SK-N-SH (cell line): ENCODE results near the gene CARMIL3. TPM values are rescaled to one million over a fixed set of nuclear protein-coding genes. Genes with fewer than 3 reads are reported as not detected.

ENCODE experiments used
- CTCF ChIA-PET: fragments of 300-600, 350-600 bp; formaldehyde crosslinking; extraction: SDS; loops from one replicate; lab custom pipeline; 2021; lab: Yijun Ruan, JAX
- POLR2A ChIA-PET: fragments of 350-600 bp; sonication (Branson Sonifier 250); formaldehyde crosslinking; extraction: SDS; loops from one replicate; lab custom pipeline; 2020; ENCODE audit warnings: antibody characterized with exemption, inconsistent platforms; lab: Yijun Ruan, JAX
- DNase-seq: peaks from one replicate; pipeline ENCODE4 v3.0.0; 2012
- H2AFZ ChIP-seq: fragments of 200-600 bp; sonication (generic); 2 replicates; pipeline ENCODE4 v1.8.1; 2016; ENCODE audit warnings: antibody characterized with exemption, mild to moderate bottlenecking, low read depth
- H3F3A ChIP-seq: fragments of 200-600 bp; sonication (generic); replicated peaks from 2 replicates; pipeline ENCODE3; 2016; ENCODE audit warnings: antibody characterized with exemption, mild to moderate bottlenecking; ENCODE audit not compliant: insufficient read depth
- H3K27ac ChIP-seq, 2 experiments: fragments of 200-500 bp in 1 of 2; fragments of 200-600 bp in 1 of 2; sonication (Bioruptor generic) in 1 of 2; sonication (generic), shearing (Covaris generic) in 1 of 2; 2 replicates each; pipeline versions ENCODE4 v1.5.1 to v1.6.1; 2014 to 2016; ENCODE audit warnings: low read depth in 2 of 2, inconsistent platforms in 1 of 2, low read length in 1 of 2, mild to moderate bottlenecking in 1 of 2, mixed read lengths in 1 of 2
- H3K27me3 ChIP-seq: fragments of 200-600 bp; sonication (generic), shearing (Covaris generic); 2 replicates; pipeline ENCODE4 v1.6.1; 2016; ENCODE audit warnings: mixed run types; ENCODE audit not compliant: insufficient read depth
- H3K36me3 ChIP-seq, 2 experiments: fragments of 200-500 bp in 1 of 2; fragments of 200-600 bp in 1 of 2; sonication (Bioruptor generic) in 1 of 2; sonication (generic) in 1 of 2; replicated peaks in 1 of 2; 2 replicates each; pipeline versions ENCODE3 to v1.5.1; 2014 to 2016; ENCODE audit warnings: low read length in 1 of 2, mild to moderate bottlenecking in 1 of 2; ENCODE audit not compliant: insufficient read depth in 2 of 2, control insufficient read depth in 1 of 2
- H3K4me1 ChIP-seq, 2 experiments: fragments of 200-500 bp in 1 of 2; fragments of 200-600 bp in 1 of 2; sonication (Bioruptor generic) in 1 of 2; sonication (generic), shearing (Covaris generic) in 1 of 2; 2 replicates each; pipeline versions ENCODE4 v1.5.1 to v1.6.1; 2014 to 2016; ENCODE audit warnings: low read depth in 1 of 2, low read length in 1 of 2, mixed run types in 1 of 2; ENCODE audit not compliant: insufficient read depth in 2 of 2, control insufficient read depth in 1 of 2
- H3K4me2 ChIP-seq: fragments of 200-600 bp; sonication (generic), shearing (Covaris generic); 2 replicates; pipeline ENCODE4 v1.6.1; 2017; ENCODE audit warnings: mixed run types
- H3K4me3 ChIP-seq, 2 experiments: fragments of 200-500 bp in 1 of 2; fragments of 200-600 bp in 1 of 2; sonication (Bioruptor generic) in 1 of 2; sonication (generic), shearing (Covaris generic) in 1 of 2; 2 replicates each; pipeline versions ENCODE4 v1.5.1 to v1.8.1; 2014 to 2016; ENCODE audit warnings: low read depth in 2 of 2, inconsistent platforms in 1 of 2, low read length in 1 of 2, mild to moderate bottlenecking in 1 of 2, mixed read lengths in 1 of 2, moderate library complexity in 1 of 2
- H3K79me2 ChIP-seq: fragments of 200-600 bp; sonication (generic); 2 replicates; pipeline ENCODE4 v1.8.1; 2017; ENCODE audit warnings: mild to moderate bottlenecking; ENCODE audit not compliant: insufficient read depth
- H3K9ac ChIP-seq: fragments of 200-600 bp; sonication (generic); 2 replicates; pipeline ENCODE4 v1.6.1; 2017; ENCODE audit warnings: mixed run types
- H3K9me2 ChIP-seq: fragments of 200-600 bp; sonication (generic); 2 replicates; pipeline ENCODE4 v1.6.1; 2017; ENCODE audit warnings: mixed run types
- H3K9me3 ChIP-seq: fragments of 200-600 bp; sonication (generic); 2 replicates; pipeline ENCODE4 v1.6.1; 2017; ENCODE audit warnings: mixed run types, mild to moderate bottlenecking, moderate library complexity
- H4K20me1 ChIP-seq: fragments of 200-600 bp; sonication (generic); 2 replicates; pipeline ENCODE4 v1.6.1; 2017; ENCODE audit warnings: mild to moderate bottlenecking, mixed run types; ENCODE audit not compliant: insufficient read depth
- EP300 ChIP-seq, 2 experiments: IDR thresholded peaks; 2 replicates each; pipeline versions ENCODE4 v1.4.0 to v1.6.1; 2012; ENCODE audit warnings: borderline replicate concordance in 1 of 2, low read depth in 1 of 2, low read length in 1 of 2
- FOSL2 ChIP-seq: IDR thresholded peaks from 2 replicates; pipeline ENCODE4 v1.4.0; 2012; ENCODE audit warnings: low read depth, mild to moderate bottlenecking, moderate library complexity, borderline replicate concordance
- FOXM1 ChIP-seq: IDR thresholded peaks from 2 replicates; pipeline ENCODE4 v1.4.0; 2012; ENCODE audit warnings: low read depth, mild to moderate bottlenecking
- GABPA ChIP-seq: IDR thresholded peaks from 2 replicates; pipeline ENCODE4 v1.4.0; 2012; ENCODE audit warnings: low read depth, mild to moderate bottlenecking
- JUND ChIP-seq: IDR thresholded peaks from 2 replicates; pipeline ENCODE4 v1.4.0; 2012
- MEF2A ChIP-seq: IDR thresholded peaks from 2 replicates; pipeline ENCODE4 v1.4.0; 2012; ENCODE audit warnings: low read depth, borderline replicate concordance
- POLR2AphosphoS5 ChIP-seq: IDR thresholded peaks from 2 replicates; pipeline ENCODE4 v1.6.1; 2012; ENCODE audit warnings: low read depth, low read length
- RAD21 ChIP-seq: IDR thresholded peaks from 2 replicates; pipeline ENCODE4 v1.6.1; 2012; ENCODE audit warnings: mild to moderate bottlenecking, low read length
- RXRA ChIP-seq: IDR thresholded peaks from 2 replicates; pipeline ENCODE4 v1.4.0; 2012; ENCODE audit warnings: low read depth, mild to moderate bottlenecking, borderline replicate concordance
- SIN3A ChIP-seq: IDR thresholded peaks from 2 replicates; pipeline ENCODE4 v1.6.1; 2012; ENCODE audit warnings: low read depth, mild to moderate bottlenecking, low read length, moderate library complexity, borderline replicate concordance
- SMC3 ChIP-seq: IDR thresholded peaks from 2 replicates; pipeline ENCODE4 v1.6.1; 2012; ENCODE audit warnings: low read depth, low read length, improper control_type of control experiment
- WGBS: methylation state at CpG from one replicate; pipeline ENCODE4 v1.1.6; 2017; ENCODE audit warnings: low lambda C conversion rate; 5-methylcytosine and 5-hydroxymethylcytosine counted together
- polyA plus RNA-seq, 3 experiments: library from polyadenylated mRNA; depleted of rRNA; stranded (reverse); fragments of >200 nt; gene quantifications; 2 replicates each; pipeline ENCODE4 v1.2.3, GENCODE V29; 2012
- TF ChIP-seq, protein P1 (sequence below): IDR thresholded peaks from 2 replicates; pipeline ENCODE4 v1.6.1; 2012; ENCODE audit warnings: mild to moderate bottlenecking, low read depth, low read length, moderate library complexity
- TF ChIP-seq, protein P2 (sequence below): fragments of 150-350 bp; IDR thresholded peaks from 2 replicates; pipeline ENCODE4 v1.6.1; 2016; ENCODE audit warnings: mild to moderate bottlenecking, low read depth, low read length
- TF ChIP-seq, protein P3 (sequence below): IDR thresholded peaks from 2 replicates; pipeline ENCODE4 v1.4.0; 2012; ENCODE audit warnings: low read depth, borderline replicate concordance
- TF ChIP-seq, protein P4 (sequence below): IDR thresholded peaks from 2 replicates; pipeline ENCODE4 v1.4.0; 2012; ENCODE audit warnings: low read depth, borderline replicate concordance

The CARMIL3 gene
- polyA plus RNA-seq, 1 of the 3 experiments (the other 2 are of a cell fraction): 0.43 TPM

DNA sequence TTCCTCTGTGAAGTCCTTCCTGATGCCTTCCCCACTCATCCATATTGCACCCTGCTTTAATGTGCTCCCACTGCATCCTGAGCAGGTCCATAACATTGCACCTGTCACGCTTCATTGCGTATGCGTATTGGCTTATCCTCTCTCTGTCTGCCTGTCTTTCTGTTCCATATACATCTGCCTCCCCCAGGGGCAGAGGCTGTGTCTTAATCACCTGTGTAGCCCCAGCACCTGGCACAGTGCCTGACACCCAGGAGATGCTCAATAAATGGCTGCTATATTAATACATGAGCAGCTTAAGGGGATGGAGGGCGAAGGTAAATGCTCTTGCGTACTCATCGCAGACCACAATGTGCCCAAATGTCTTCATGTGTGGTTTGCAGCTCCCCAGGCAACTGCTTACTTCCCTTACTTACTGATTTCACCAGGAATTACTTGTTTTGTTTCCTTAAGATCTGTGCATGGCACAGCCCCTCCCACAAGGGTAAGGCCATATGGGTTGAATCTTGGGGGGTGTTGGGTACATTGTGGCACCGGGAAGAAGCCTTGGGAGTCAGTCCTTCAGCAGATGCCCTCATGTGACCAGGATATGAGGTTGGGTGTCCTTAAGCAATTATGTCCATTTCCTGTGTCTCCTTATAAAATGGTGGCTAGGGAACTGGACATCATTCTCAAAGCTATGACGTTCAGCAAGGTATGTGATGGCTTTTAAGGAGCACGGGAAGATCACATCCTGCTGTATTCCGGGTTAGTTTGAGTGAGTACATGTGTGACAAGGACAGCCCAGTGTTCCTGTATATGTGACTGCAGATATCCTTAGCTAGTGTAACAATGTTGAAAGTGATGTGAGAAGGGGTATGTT is 18.7 kb downstream of the CARMIL3 start:
- H3K79me2 ChIP-seq: no peaks in the 10 kb centered on the region
- no peaks in the 10 kb centered on the region for H4K20me1 ChIP-seq
- ChIA-PET POLR2A (interaction anchor here (1.2 to 2.0 kb wide), 2 partner anchors 9 to 11 kb away, joined by 3 to 6 read pairs; no protein-coding TSS in a partner anchor), CTCF (interaction anchor here (0.9 to 42.8 kb wide), 5 partner anchors 10 to 90 kb away, joined by 3 to 1159 read pairs (median 18); partner anchors contain the start of genes IRF9 and PCK2)
- H3F3A ChIP-seq: no peaks in the 10 kb centered on the region
- no peak overlapping the region for H3K9ac ChIP-seq
- TF ChIP-seq, protein P1, sequence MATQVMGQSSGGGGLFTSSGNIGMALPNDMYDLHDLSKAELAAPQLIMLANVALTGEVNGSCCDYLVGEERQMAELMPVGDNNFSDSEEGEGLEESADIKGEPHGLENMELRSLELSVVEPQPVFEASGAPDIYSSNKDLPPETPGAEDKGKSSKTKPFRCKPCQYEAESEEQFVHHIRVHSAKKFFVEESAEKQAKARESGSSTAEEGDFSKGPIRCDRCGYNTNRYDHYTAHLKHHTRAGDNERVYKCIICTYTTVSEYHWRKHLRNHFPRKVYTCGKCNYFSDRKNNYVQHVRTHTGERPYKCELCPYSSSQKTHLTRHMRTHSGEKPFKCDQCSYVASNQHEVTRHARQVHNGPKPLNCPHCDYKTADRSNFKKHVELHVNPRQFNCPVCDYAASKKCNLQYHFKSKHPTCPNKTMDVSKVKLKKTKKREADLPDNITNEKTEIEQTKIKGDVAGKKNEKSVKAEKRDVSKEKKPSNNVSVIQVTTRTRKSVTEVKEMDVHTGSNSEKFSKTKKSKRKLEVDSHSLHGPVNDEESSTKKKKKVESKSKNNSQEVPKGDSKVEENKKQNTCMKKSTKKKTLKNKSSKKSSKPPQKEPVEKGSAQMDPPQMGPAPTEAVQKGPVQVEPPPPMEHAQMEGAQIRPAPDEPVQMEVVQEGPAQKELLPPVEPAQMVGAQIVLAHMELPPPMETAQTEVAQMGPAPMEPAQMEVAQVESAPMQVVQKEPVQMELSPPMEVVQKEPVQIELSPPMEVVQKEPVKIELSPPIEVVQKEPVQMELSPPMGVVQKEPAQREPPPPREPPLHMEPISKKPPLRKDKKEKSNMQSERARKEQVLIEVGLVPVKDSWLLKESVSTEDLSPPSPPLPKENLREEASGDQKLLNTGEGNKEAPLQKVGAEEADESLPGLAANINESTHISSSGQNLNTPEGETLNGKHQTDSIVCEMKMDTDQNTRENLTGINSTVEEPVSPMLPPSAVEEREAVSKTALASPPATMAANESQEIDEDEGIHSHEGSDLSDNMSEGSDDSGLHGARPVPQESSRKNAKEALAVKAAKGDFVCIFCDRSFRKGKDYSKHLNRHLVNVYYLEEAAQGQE: no peak
- TF ChIP-seq, protein P2, sequence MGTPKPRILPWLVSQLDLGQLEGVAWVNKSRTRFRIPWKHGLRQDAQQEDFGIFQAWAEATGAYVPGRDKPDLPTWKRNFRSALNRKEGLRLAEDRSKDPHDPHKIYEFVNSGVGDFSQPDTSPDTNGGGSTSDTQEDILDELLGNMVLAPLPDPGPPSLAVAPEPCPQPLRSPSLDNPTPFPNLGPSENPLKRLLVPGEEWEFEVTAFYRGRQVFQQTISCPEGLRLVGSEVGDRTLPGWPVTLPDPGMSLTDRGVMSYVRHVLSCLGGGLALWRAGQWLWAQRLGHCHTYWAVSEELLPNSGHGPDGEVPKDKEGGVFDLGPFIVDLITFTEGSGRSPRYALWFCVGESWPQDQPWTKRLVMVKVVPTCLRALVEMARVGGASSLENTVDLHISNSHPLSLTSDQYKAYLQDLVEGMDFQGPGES: no peak
- no peak for TF ChIP-seq GABPA
- no peak for TF ChIP-seq MEF2A
- TF ChIP-seq, protein P3, sequence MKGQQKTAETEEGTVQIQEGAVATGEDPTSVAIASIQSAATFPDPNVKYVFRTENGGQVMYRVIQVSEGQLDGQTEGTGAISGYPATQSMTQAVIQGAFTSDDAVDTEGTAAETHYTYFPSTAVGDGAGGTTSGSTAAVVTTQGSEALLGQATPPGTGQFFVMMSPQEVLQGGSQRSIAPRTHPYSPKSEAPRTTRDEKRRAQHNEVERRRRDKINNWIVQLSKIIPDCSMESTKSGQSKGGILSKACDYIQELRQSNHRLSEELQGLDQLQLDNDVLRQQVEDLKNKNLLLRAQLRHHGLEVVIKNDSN: no peak
- TF ChIP-seq, protein P4, sequence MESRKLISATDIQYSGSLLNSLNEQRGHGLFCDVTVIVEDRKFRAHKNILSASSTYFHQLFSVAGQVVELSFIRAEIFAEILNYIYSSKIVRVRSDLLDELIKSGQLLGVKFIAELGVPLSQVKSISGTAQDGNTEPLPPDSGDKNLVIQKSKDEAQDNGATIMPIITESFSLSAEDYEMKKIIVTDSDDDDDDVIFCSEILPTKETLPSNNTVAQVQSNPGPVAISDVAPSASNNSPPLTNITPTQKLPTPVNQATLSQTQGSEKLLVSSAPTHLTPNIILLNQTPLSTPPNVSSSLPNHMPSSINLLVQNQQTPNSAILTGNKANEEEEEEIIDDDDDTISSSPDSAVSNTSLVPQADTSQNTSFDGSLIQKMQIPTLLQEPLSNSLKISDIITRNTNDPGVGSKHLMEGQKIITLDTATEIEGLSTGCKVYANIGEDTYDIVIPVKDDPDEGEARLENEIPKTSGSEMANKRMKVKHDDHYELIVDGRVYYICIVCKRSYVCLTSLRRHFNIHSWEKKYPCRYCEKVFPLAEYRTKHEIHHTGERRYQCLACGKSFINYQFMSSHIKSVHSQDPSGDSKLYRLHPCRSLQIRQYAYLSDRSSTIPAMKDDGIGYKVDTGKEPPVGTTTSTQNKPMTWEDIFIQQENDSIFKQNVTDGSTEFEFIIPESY: no peak
- TF ChIP-seq FOSL2: no peak
- TF ChIP-seq SMC3: no peak
- no peak for TF ChIP-seq RXRA
- TF ChIP-seq RAD21: no peak
- TF ChIP-seq SIN3A: no peak
- no peak for TF ChIP-seq FOXM1
- TF ChIP-seq EP300 (IDR thresholded peaks at IDR 0.05; ENCODE audit: borderline replicate concordance in 1 of 2, low read depth in 1 of 2, low read length in 1 of 2): no peak
- TF ChIP-seq JUND: no peak
- TF ChIP-seq POLR2AphosphoS5: no peak
- H3K27ac ChIP-seq: no peak overlapping the region
- H3K36me3 ChIP-seq: no peaks in the 10 kb centered on the region
- H3K4me3 ChIP-seq: no peak overlapping the region
- H3K4me1 ChIP-seq: no peaks in the 10 kb centered on the region; a peak in 1 of 4 replicates
- WGBS: 77% methylated on average over 10 of the region's 10 CpGs
- no peaks in the 10 kb centered on the region for H3K9me3 ChIP-seq
- no peak overlapping the region for H3K4me2 ChIP-seq
- H3K9me2 ChIP-seq: no peaks in the 10 kb centered on the region
- DNase-seq: no peak
- no peaks in the 10 kb centered on the region; the same call in 1 of the 2 replicates for H3K27me3 ChIP-seq
- no peak overlapping the region for H2AFZ ChIP-seq
